ENCODE results near the gene NUP210L.
A peak's percentile ranks its signal among the peaks of the same experiment; 100 is the strongest.

The NUP210L gene

GRCh38 chr1:153963850-153964331 is 191.0 kb downstream of the NUP210L start:
- peak overlapping the region; percentile 89 for H3K4me3 ChIP-seq (ENCODE audit: low read depth, low read length)
- in situ Hi-C loops (cut with HindIII; ENCODE audit: low sequenced_read_pairs), result loop anchor here (5.0 kb wide), 1 partner anchor 147 kb away; no protein-coding TSS in a partner anchor
- DNase-seq (ENCODE audit: low read depth), result no peak
- no peak for TF ChIP-seq CTCF (IDR thresholded peaks at IDR 0.05; ENCODE audit: low read depth, low read length, missing control alignments)

GRCh38 chr1:153963030-153963849 is 191.6 kb downstream of the NUP210L start, which contains the start of gene SLC39A1:
Gene SLC39A1 (minus strand): TSS chr1:153963537. CDS start chr1:153962715, 822 bp downstream.
- peak; percentile 91 for DNase-seq (ENCODE audit: low read depth)
- in situ Hi-C loops (cut with HindIII; ENCODE audit: low sequenced_read_pairs), result loop anchor here (5.0 kb wide), 1 partner anchor 146 kb away; no protein-coding TSS in a partner anchor
- H3K4me3 ChIP-seq (ENCODE audit: low read depth, low read length), result peak within 1 kb of the TSS; percentile 89
- no peak for TF ChIP-seq CTCF (IDR thresholded peaks at IDR 0.05; ENCODE audit: low read depth, low read length, missing control alignments)

- TF ChIP-seq CTCF (IDR thresholded peaks at IDR 0.05; ENCODE audit: low read depth, low read length, missing control alignments), result peak; percentile 4
- H3K4me3 ChIP-seq (ENCODE audit: low read depth, low read length), result peak overlapping the region; percentile 89
- in situ Hi-C loops (cut with HindIII; ENCODE audit: low sequenced_read_pairs), result loop anchor here (5.0 kb wide), 1 partner anchor 145 kb away; no protein-coding TSS in a partner anchor
- no peak for DNase-seq (ENCODE audit: low read depth)
Observed at GRCh38 chr1:153962088-153963029, 192.5 kb downstream of the NUP210L start.

- peak overlapping the region; percentile 89 for H3K4me3 ChIP-seq (ENCODE audit: low read depth, low read length)
- no peak for TF ChIP-seq CTCF (IDR thresholded peaks at IDR 0.05; ENCODE audit: low read depth, low read length, missing control alignments)
- in situ Hi-C loops (cut with HindIII; ENCODE audit: low sequenced_read_pairs), result loop anchor here (5.0 kb wide), 1 partner anchor 144 kb away; no protein-coding TSS in a partner anchor
- DNase-seq (ENCODE audit: low read depth), result no peak
Observed at GRCh38 chr1:153961421-153961820, 193.5 kb downstream of the NUP210L start.

GRCh38 chr1:153960206-153960605 is 194.7 kb downstream of the NUP210L start:
- in situ Hi-C loops (cut with HindIII; ENCODE audit: low sequenced_read_pairs), result loop anchor here (5.0 kb wide), 1 partner anchor 143 kb away; no protein-coding TSS in a partner anchor
- DNase-seq (ENCODE audit: low read depth), result no peak
- H3K4me3 ChIP-seq (ENCODE audit: low read depth, low read length), result no peak overlapping the region
- no peak for TF ChIP-seq CTCF (IDR thresholded peaks at IDR 0.05; ENCODE audit: low read depth, low read length, missing control alignments)

- DNase-seq (ENCODE audit: low read depth), result no peak
- no peak for TF ChIP-seq CTCF (IDR thresholded peaks at IDR 0.05; ENCODE audit: low read depth, low read length, missing control alignments)
- in situ Hi-C loops (cut with HindIII; ENCODE audit: low sequenced_read_pairs), result no loop called here
- H3K4me3 ChIP-seq (ENCODE audit: low read depth, low read length), result no peak overlapping the region
Observed at GRCh38 chr1:153959454-153959853, 195.4 kb downstream of the NUP210L start.
